DND-41 (cell line): Measurements from ENCODE around the gene ADAMTSL3.

Experiments used
- ATAC-seq: fragments of 200-7000 bp; cut with Tn5 transposase; 3 replicates; pipeline ENCODE4 v1.9.1; 2021; ENCODE audit warnings: low read depth; ENCODE audit not compliant: insufficient read depth
- DNase-seq: peaks from one replicate; pipeline ENCODE4 v3.0.0-alpha.2; 2020
- H2AFZ ChIP-seq: 2 replicates; pipeline ENCODE4 v1.6.0; 2012; ENCODE audit warnings: low read depth, low read length
- H3K27ac ChIP-seq: 2 replicates; pipeline ENCODE4 v1.5.1; 2012; ENCODE audit warnings: low read length, inconsistent platforms
- H3K27me3 ChIP-seq: fragments of 200-600 bp; sonication (generic); 2 replicates; pipeline ENCODE4 v1.6.0; 2012; ENCODE audit warnings: low read length, mild to moderate bottlenecking, inconsistent platforms; ENCODE audit not compliant: insufficient read depth, poor library complexity
- H3K36me3 ChIP-seq: 2 replicates; pipeline ENCODE4 v1.5.1; 2012; ENCODE audit warnings: low read length, inconsistent platforms; ENCODE audit not compliant: insufficient read depth
- H3K4me1 ChIP-seq: 2 replicates; pipeline ENCODE4 v1.5.1; 2012; ENCODE audit warnings: mild to moderate bottlenecking, low read length; ENCODE audit not compliant: insufficient read depth
- H3K4me2 ChIP-seq: 2 replicates; pipeline ENCODE4 v1.6.0; 2012; ENCODE audit warnings: mild to moderate bottlenecking, moderate library complexity, low read length, inconsistent platforms; ENCODE audit not compliant: insufficient read depth
- H3K4me3 ChIP-seq, 2 experiments: fragments of 200-600 bp in 1 of 2; shearing (Covaris generic) in 1 of 2; 2 replicates each; pipeline ENCODE4 v1.5.1; 2012 to 2016; ENCODE audit warnings: inconsistent platforms in 2 of 2, low read length in 2 of 2, mild to moderate bottlenecking in 2 of 2, low read depth in 1 of 2, moderate library complexity in 1 of 2
- H3K79me2 ChIP-seq: 2 replicates; pipeline ENCODE4 v1.6.0; 2012; ENCODE audit warnings: low read length, inconsistent platforms; ENCODE audit not compliant: insufficient read depth
- H3K9ac ChIP-seq: 2 replicates; pipeline ENCODE4 v1.6.0; 2012; ENCODE audit warnings: low read depth, mild to moderate bottlenecking, inconsistent platforms, low read length, moderate library complexity
- H3K9me3 ChIP-seq: 2 replicates; pipeline ENCODE4 v1.5.1; 2012; ENCODE audit warnings: low read length, moderate library complexity, mild to moderate bottlenecking, inconsistent platforms; ENCODE audit not compliant: insufficient read depth, severe bottlenecking
- H4K20me1 ChIP-seq: 2 replicates; pipeline ENCODE4 v1.6.0; 2012; ENCODE audit warnings: low read length; ENCODE audit not compliant: insufficient read depth
- CTCF ChIP-seq: IDR thresholded peaks from 2 replicates; pipeline ENCODE4 v1.5.1; 2012; ENCODE audit warnings: borderline replicate concordance, low read length, moderate library complexity, mild to moderate bottlenecking; ENCODE audit not compliant: poor library complexity, severe bottlenecking; ENCODE audit errors: extremely low read depth
- EZH2 ChIP-seq: IDR thresholded peaks from 3 replicates; pipeline ENCODE4 v1.6.1; 2012; ENCODE audit warnings: borderline replicate concordance, low read depth, mild to moderate bottlenecking, moderate library complexity, low read length, inconsistent platforms; ENCODE audit not compliant: severe bottlenecking

ADAMTSL3 gene

GRCh38 chr15:83818591-83818990 is 164.7 kb downstream of the ADAMTSL3 start:
- Histone ChIP-seq H3K79me2 (no peaks in the 10 kb centered on the region), H3K36me3 (no peaks in the 10 kb centered on the region), H3K9me3 (no peaks in the 10 kb centered on the region), H2AFZ (no peak overlapping the region), H4K20me1 (no peaks in the 10 kb centered on the region), H3K4me1 (no peaks in the 10 kb centered on the region), H3K4me2 (no peak overlapping the region), H3K9ac (no peak overlapping the region), H3K4me3 (no peak overlapping the region), H3K27me3 (no peaks in the 10 kb centered on the region), H3K27ac (no peak overlapping the region)
- ATAC-seq (no peak), DNase-seq (no peak)
- no peak for TF ChIP-seq CTCF
- no peak for TF ChIP-seq EZH2

GRCh38 chr15:83830381-83830780 is 176.5 kb downstream of the ADAMTSL3 start:
- Histone ChIP-seq H3K79me2 (no peaks in the 10 kb centered on the region), H3K4me2 (no peak overlapping the region), H2AFZ (no peak overlapping the region), H3K4me3 (no peak overlapping the region), H3K9ac (no peak overlapping the region), H3K36me3 (no peaks in the 10 kb centered on the region), H3K4me1 (no peaks in the 10 kb centered on the region), H3K9me3 (no peaks in the 10 kb centered on the region), H3K27ac (no peak overlapping the region), H4K20me1 (no peaks in the 10 kb centered on the region), H3K27me3 (no peaks in the 10 kb centered on the region)
- DNase-seq (no peak), ATAC-seq (no peak)
- TF ChIP-seq CTCF = no peak
- TF ChIP-seq EZH2 = no peak

- Histone ChIP-seq H3K4me1 (no peaks in the 10 kb centered on the region), H3K9me3 (no peaks in the 10 kb centered on the region), H3K36me3 (no peaks in the 10 kb centered on the region), H3K79me2 (no peaks in the 10 kb centered on the region), H3K27ac (no peak overlapping the region), H3K9ac (no peak overlapping the region), H3K27me3 (no peaks in the 10 kb centered on the region), H2AFZ (no peak overlapping the region), H4K20me1 (no peaks in the 10 kb centered on the region), H3K4me3 (no peak overlapping the region), H3K4me2 (no peak overlapping the region)
- TF ChIP-seq CTCF (no peak), EZH2 (no peak)
- DNase-seq (no peak), ATAC-seq (no peak)
Observed at GRCh38 chr15:83833569-83833968, 179.6 kb downstream of the ADAMTSL3 start.

GRCh38 chr15:83835479-83835878 is 181.6 kb downstream of the ADAMTSL3 start:
- H3K9ac ChIP-seq = no peak overlapping the region
- H3K27me3 ChIP-seq = no peaks in the 10 kb centered on the region
- no peak overlapping the region for H2AFZ ChIP-seq
- no peak overlapping the region for H3K4me2 ChIP-seq
- TF ChIP-seq EZH2 (no peak), CTCF (no peak)
- ATAC-seq (no peak), DNase-seq (no peak)
- H3K4me3 ChIP-seq = no peak overlapping the region
- H3K9me3 ChIP-seq = no peaks in the 10 kb centered on the region
- no peak overlapping the region for H3K27ac ChIP-seq
- no peaks in the 10 kb centered on the region for H3K4me1 ChIP-seq
- H3K79me2 ChIP-seq = no peaks in the 10 kb centered on the region
- no peaks in the 10 kb centered on the region for H4K20me1 ChIP-seq
- H3K36me3 ChIP-seq = no peaks in the 10 kb centered on the region
